ENCODE measurements around the gene POFUT2.

Gene POFUT2

DNA sequence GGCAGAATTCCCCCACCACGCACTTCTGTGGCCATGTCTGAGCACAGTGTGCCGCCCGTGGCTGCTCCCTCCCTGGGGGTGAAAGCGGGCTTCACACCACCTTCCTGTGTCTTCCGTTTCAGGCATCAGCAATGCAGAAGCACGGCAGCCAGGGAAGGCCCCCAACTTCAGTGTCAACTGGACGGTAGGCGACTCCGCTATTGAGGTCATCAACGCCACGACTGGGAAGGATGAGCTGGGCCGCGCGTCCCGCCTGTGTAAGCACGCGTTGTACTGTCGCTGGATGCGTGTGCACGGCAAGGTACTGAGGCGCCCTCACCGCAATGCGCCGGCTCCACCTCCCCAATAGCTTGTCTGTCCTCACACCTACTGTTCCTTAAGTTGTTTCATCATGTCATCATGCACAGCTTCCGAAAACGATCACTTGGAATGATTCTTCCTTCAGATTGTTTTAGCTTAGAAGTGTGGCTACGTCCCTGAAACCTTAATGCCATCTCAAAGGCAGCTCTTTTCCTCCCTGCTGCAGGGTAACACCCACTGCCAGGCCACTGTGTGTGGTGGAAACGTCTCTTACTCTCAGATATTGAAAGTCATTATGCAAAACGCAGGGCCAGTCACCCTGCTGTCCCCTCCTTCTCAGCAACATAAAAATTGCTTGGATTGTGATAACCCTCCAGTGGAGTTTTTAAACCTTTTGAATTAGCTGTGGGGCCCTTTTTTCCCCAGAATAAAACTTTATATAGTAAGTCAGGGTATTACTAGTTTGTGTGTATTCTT, 66.8 kb downstream of the POFUT2 start:
- DNase-seq, result no peak

DNA sequence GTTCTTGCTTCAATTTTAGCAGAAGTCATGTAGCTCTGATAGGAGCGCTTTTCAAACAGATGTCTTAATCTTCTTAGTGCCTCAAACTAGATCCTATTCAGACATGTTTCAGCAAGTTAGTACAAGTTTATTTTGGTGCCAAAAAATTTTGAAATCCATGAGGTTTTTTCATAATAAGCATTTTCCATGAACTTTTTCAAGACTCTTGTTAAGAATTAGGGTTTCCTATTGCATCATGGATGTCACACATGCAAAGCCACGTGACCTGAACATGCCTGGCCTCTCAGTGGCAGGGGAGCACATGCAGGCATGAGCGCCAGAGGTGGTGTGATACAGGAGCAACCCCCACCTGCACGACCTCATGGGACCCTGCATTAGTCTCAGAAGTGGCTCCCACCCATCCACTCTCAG, 67.6 kb downstream of the POFUT2 start:
- no peak for DNase-seq

DNA sequence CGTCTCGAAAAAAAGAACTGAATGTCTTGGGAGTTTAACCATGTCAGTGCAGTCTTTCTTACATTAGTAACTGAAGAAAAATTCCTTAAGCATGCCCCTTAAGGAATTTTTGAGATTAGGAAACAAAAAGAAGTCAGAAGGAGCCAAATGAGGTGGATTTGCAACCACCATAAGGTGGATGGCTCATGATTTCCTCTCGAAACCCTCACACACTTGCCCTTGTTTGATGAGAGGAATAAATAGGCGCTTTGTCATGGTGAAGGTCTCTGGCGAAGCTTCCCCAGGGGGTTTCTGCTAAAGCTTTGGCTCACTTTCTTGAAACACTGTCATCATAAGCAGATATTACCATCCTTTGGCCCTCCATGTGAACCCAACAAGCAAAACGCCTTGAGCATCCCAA, 68.2 kb downstream of the POFUT2 start:
- no peak for DNase-seq

DNA sequence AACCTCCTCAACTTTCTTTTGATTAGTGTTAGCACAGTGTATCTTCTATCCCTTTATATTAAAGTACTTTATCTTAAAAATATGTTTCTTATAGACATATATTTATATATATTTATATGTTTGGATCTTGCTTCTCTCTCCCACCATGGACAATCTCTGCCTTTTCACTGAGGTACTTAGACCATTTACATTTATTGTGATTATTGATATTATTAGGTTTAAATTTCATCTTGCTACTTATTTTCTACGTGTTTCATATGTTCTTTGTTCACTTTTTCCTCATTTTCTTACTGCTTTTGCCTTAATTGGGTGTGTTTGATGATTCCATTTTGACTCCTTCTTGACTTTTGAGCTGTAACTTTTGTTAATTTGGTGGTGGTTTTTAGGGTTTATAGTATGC, 70.7 kb downstream of the POFUT2 start:
- no peak for DNase-seq

DNA sequence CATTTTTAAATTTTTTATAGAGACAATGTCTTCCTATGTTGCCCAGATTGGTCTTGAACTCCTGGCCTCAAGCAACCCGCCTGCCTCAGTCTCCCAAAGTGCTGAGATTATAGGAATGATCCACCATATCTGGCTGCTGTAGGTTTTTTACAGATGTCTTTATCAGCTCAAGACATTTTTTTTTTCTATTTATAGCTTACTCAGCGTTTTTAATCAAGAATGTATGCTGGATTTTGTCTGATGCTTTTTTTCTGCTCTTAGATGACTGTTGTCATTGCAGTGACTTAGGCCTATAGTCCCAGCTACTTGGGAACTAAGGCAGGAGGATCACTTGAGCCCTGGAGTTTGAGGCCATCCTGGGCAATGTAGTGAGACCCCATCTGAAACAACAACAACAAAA, 72.5 kb downstream of the POFUT2 start:
- DNase-seq, result no peak
